ENCODE data around the gene RNF20.

RNF20 gene

GRCh38 chr9:101590901-101591300 is 57.2 kb downstream of the RNF20 start:
- no peak overlapping the region for H3K27ac Mint-ChIP-seq
- no peaks in the 10 kb centered on the region for H3K9me3 Mint-ChIP-seq
- no peak overlapping the region for H3K4me3 Mint-ChIP-seq
- H3K27me3 Mint-ChIP-seq = peaks cover 2% of the 10 kb centered on the region
- H3K4me1 Mint-ChIP-seq (ENCODE audit: low read depth) = peaks cover 11% of the 10 kb centered on the region
- H3K36me3 Mint-ChIP-seq (ENCODE audit: low read depth) = no peaks in the 10 kb centered on the region
- no peak for DNase-seq

DNA sequence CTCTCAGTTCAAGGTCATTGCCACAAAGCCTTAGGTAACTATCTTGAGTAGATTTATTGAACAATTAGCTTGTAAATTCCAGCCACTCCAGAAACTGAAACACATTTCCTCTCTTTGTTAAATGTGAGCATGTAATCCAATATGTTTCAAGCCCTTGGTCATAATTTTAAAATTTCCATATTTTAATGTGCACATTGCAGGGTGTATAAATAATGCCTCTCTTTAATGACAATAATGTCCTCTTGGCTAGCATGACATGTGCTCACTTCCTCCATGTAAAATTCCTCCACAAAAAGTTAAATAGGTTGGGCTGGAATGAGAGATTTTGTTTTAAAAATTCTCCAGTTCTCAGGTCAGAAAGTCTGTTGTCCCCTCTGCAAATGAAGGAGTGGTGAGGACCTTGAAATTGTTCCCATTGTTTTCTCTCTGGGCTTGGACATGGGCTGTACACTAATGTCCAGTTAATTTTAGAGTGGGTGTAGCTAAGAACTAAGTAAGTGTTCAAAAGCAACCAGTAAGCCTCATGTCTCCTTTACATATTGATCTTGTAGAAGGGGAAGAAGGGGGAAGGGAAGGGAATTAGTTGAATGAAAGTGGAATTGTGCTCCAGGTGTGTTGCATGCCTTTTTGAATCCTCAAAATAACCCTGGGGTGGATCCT is 58.3 kb downstream of the RNF20 start:
- H3K36me3 Mint-ChIP-seq (ENCODE audit: low read depth) = no peaks in the 10 kb centered on the region
- H3K27ac Mint-ChIP-seq = no peak overlapping the region
- peaks cover 2% of the 10 kb centered on the region for H3K27me3 Mint-ChIP-seq
- no peak overlapping the region for H3K4me3 Mint-ChIP-seq
- no peaks in the 10 kb centered on the region for H3K9me3 Mint-ChIP-seq
- DNase-seq = no peak
- peaks cover 2% of the 10 kb centered on the region for H3K4me1 Mint-ChIP-seq (ENCODE audit: low read depth)

GRCh38 chr9:101592788-101593187 is 59.1 kb downstream of the RNF20 start:
- Mint-ChIP-seq H3K4me3 (no peak overlapping the region), H3K36me3 (ENCODE audit: low read depth) (no peaks in the 10 kb centered on the region), H3K27me3 (peaks cover 2% of the 10 kb centered on the region), H3K4me1 (ENCODE audit: low read depth) (no peaks in the 10 kb centered on the region), H3K9me3 (no peaks in the 10 kb centered on the region), H3K27ac (no peak overlapping the region)
- DNase-seq = no peak

GRCh38 chr9:101593345-101593744 is 59.7 kb downstream of the RNF20 start:
- Mint-ChIP-seq H3K4me3 (no peak overlapping the region), H3K9me3 (no peaks in the 10 kb centered on the region), H3K4me1 (ENCODE audit: low read depth) (no peaks in the 10 kb centered on the region), H3K27ac (no peak overlapping the region), H3K36me3 (ENCODE audit: low read depth) (no peaks in the 10 kb centered on the region), H3K27me3 (peaks cover 2% of the 10 kb centered on the region)
- DNase-seq = no peak

DNA sequence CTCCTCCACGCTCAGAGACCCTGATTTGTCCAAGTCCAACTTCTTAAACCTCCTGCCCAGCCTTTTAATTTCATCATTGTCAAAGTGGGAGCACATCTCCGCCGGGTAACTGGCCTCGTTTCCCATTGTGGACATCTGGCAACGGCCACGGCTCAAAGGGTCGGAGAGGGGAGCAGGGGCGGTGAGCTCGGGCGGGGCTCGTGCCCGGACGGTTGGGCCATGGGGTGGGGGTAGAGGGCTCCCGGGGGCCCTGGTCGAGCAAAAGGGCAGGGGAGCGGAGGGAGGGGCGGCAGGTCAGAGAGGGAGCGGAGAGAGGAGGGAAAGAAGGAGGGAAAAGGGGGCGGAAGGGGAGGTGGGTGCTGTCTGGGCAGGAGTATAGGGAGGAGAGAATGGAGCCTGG is 61.1 kb downstream of the RNF20 start, which contains the start of gene PPP3R2:
TSS of gene PPP3R2 (minus strand) at position 174 of the 400 bp plus-strand sequence. CDS start at position 126, 48 bp downstream.
- peaks cover 2% of the 10 kb centered on the region for H3K27me3 Mint-ChIP-seq
- no peaks in the 10 kb centered on the region for H3K36me3 Mint-ChIP-seq (ENCODE audit: low read depth)
- no peaks in the 10 kb centered on the region for H3K4me1 Mint-ChIP-seq (ENCODE audit: low read depth)
- H3K4me3 Mint-ChIP-seq = no peak within 1 kb of the TSS
- no peaks in the 10 kb centered on the region for H3K9me3 Mint-ChIP-seq
- no peak within 1 kb of the TSS for H3K27ac Mint-ChIP-seq
- DNase-seq = no peak

- H3K36me3 Mint-ChIP-seq (ENCODE audit: low read depth) = no peaks in the 10 kb centered on the region
- H3K9me3 Mint-ChIP-seq = no peaks in the 10 kb centered on the region
- peaks cover 4% of the 10 kb centered on the region for H3K4me1 Mint-ChIP-seq (ENCODE audit: low read depth)
- H3K27ac Mint-ChIP-seq = no peak overlapping the region
- DNase-seq = no peak
- H3K27me3 Mint-ChIP-seq = peaks cover 7% of the 10 kb centered on the region
- H3K4me3 Mint-ChIP-seq = no peak overlapping the region
Measured at GRCh38 chr9:101601904-101602765, 68.5 kb downstream of the RNF20 start.

DNA sequence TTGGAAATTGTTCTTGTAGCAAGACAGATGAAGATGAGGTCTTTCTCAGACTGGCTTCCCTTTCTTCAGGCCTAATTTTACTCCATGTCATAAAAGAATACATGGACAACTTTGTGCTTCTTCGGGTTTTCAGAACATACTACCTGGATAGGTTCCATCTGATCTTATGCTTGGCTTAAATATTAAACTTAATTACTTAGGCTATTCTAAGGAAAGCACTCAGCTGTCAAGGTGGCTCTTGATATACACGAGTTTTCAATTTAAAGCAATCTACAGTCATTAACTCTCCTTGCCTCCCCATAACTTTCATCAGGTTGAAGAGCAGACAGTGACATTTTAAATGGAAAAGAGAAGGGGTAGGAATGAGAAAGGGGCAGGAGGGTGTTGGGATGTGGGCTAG is 70.6 kb downstream of the RNF20 start:
- DNase-seq = no peak
- Mint-ChIP-seq H3K4me1 (ENCODE audit: low read depth) (peaks cover 4% of the 10 kb centered on the region), H3K27ac (no peak overlapping the region), H3K27me3 (peaks cover 9% of the 10 kb centered on the region), H3K4me3 (no peak overlapping the region), H3K36me3 (ENCODE audit: low read depth) (no peaks in the 10 kb centered on the region), H3K9me3 (no peaks in the 10 kb centered on the region)

DNA sequence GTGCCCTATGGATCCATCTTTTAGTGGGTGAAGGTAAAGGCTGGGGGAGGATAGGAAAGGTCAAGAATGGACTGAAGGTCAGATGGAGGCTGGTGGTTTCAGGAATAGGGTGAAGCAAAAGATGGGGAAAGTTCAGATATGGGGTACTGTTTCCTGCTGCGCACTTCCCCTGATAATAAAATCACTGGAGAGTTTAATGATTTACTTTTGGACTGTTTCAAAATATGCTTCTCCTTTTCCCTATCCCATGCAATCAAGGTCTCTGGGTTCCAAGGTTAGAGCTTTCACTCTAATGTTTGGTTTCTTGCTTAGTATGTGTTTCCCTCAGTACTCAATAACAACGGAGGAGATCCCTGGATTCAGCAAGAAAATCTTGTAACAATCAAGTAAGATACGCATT is 71.9 kb downstream of the RNF20 start:
- H3K27me3 Mint-ChIP-seq = peaks cover 9% of the 10 kb centered on the region
- H3K4me1 Mint-ChIP-seq (ENCODE audit: low read depth) = peaks cover 4% of the 10 kb centered on the region
- H3K9me3 Mint-ChIP-seq = no peaks in the 10 kb centered on the region
- no peak overlapping the region for H3K4me3 Mint-ChIP-seq
- no peaks in the 10 kb centered on the region for H3K36me3 Mint-ChIP-seq (ENCODE audit: low read depth)
- no peak for DNase-seq
- H3K27ac Mint-ChIP-seq = no peak overlapping the region

Measured in activated T-cell treated with anti-CD3 and anti-CD28 coated beads, Interleukin-2, amount 50 U/mL, for 24 hours (primary cell).